HG02623 (cell line): ENCODE data around the gene MAOB.
"Not testable (repeated sequence)": the region's sequence is repeated elsewhere in the genome, so short reads cannot be mapped to it uniquely, and the experiment has no call there.

Source experiments
- ATAC-seq: cut with Tn5 transposase; IDR thresholded peaks from one replicate; pipeline ENCODE4 v1.9.1; 2021; ENCODE audit warnings: moderate library complexity; ENCODE audit not compliant: unreplicated experiment

MAOB gene

GRCh38 chrX:43882294-43882681, at the start of gene MAOB:
Gene MAOB (minus strand): TSS chrX:43882450. CDS start chrX:43882299, 151 bp downstream.
- no peak for ATAC-seq

DNA sequence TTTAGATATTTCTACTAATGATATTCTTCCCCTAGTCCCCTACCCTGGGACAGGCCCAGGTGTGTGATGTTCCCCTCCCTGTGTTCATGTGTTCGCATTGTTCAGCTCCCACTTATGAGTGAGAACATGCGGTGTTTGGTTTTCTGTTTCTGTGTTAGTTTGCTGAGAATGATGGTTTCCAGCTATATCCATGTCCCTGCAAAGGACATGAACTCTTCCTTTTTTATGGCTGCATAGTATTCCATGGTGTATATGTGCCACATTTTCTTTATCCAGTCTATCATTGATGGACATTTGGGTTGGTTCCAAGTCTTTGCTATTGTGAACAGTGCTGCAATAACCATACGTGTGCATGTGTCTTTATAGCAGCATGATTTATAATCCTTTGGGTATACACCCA, 39.8 kb upstream of the MAOB start:
- ATAC-seq = not testable (repeated sequence)

DNA sequence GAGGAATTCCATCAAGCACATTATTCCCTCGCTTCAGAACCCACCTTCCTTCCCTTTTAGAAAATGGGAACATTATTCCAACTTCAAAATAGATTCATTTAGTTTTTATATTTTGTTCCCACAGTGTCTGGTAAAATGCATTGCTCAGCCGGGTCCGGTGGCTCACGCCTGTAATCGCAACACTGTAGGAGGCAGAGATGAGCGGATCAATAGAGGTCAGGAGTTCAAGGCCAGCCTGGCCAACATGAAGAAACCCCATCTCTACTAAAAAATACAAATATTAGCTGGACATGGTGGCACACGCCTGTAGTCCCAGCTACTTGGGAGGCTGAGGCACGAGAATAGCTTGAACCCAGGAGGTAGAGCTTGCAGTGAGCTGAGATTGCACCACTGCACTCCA, 28.5 kb upstream of the MAOB start:
- not testable (repeated sequence) for ATAC-seq

GRCh38 chrX:43910012-43910411, 27.8 kb upstream of the MAOB start:
- no peak for ATAC-seq

DNA sequence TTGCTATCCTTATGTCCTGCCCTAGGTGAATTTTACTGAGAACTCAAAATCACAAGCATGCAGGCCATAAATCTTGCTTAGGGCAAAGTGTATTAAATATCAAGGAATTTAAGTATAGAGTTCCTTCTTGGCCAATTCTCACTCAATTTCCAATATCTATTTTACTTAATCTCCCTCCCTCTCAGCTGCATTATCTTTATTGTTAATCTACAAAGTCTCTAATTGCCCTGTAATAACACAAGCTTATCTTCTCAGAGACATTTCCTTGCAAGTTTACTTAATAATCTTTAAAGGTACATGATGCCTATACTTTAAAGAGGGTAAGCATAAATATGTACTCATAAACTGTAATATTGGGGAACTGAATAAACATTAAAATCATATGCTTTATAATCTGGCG, 26.9 kb upstream of the MAOB start:
- ATAC-seq = no peak

- no peak for ATAC-seq
Observed at GRCh38 chrX:43899878-43900815, 17.9 kb upstream of the MAOB start.

- ATAC-seq = no peak
Observed at GRCh38 chrX:43898406-43899035, 16.3 kb upstream of the MAOB start.

GRCh38 chrX:43897290-43897689, 15.0 kb upstream of the MAOB start:
- no peak for ATAC-seq

- ATAC-seq = no peak
Observed at GRCh38 chrX:43892336-43892870, 10.2 kb upstream of the MAOB start.

GRCh38 chrX:43885617-43886016, 3.4 kb upstream of the MAOB start:
- ATAC-seq = no peak

GRCh38 chrX:43881410-43882293, 598 bp downstream of the MAOB start:
- no peak for ATAC-seq

DNA sequence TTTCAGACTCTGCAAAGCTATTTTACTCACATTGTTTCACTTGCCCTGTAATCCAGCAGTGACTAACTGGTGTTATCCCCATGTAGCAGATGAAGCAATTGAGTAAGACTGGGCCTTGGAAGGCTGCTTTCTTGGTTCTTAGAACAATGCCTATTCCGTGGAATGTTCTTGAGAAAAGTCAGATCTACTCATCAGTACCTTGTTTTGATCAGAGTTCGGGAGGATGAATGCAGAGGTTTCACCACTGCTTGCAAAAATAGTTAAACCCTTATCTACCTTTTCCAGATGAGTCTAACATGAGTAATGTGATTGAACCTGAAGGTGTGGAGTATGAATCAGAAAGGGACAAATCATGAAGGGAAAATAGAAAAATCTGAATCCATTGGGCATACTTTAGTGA, 1.8 kb downstream of the MAOB start:
- no peak for ATAC-seq

GRCh38 chrX:43878906-43879526, 3.2 kb downstream of the MAOB start:
- no peak for ATAC-seq

DNA sequence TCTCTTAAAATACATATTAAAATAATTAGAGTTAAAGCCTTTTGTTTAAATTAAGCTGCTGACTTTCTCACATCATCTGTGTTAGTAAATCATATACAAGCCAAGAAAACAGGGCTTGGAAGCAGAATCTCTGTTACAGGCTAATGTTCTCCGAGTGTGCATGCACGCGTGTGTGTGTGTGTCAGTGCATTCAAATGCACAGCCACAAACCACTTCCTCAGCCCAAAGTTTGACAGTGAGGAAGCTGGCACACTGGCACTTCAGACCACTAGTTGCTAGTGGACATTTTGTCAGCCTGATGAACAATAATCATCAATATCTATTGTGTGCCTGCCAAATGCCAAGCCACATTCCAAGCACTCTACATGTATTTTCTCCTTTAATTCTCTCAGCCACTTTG, 5.6 kb downstream of the MAOB start:
- ATAC-seq = no peak

GRCh38 chrX:43870758-43871419, 11.4 kb downstream of the MAOB start:
- no peak for ATAC-seq

GRCh38 chrX:43870011-43870410, 12.2 kb downstream of the MAOB start:
- ATAC-seq = no peak

GRCh38 chrX:43868791-43869190, 13.5 kb downstream of the MAOB start:
- no peak for ATAC-seq

GRCh38 chrX:43866423-43866822, 15.8 kb downstream of the MAOB start:
- ATAC-seq = no peak

- ATAC-seq = no peak
Observed at GRCh38 chrX:43865791-43866190, 16.5 kb downstream of the MAOB start.

GRCh38 chrX:43862434-43862833, 19.8 kb downstream of the MAOB start:
- no peak for ATAC-seq
